RWPE1 (cell line): ENCODE results near the gene AMY2B.
"Not testable (repeated sequence)": the region's sequence is repeated elsewhere in the genome, so short reads cannot be mapped to it uniquely, and the experiment has no call there.

Experiments used
- CTCF ChIA-PET: fragments of 350-600 bp; sonication (Branson Sonifier 250); formaldehyde crosslinking; extraction: SDS; loops from one replicate; lab custom pipeline; 2021; lab: Yijun Ruan, JAX
- POLR2A ChIA-PET: fragments of 400-600 bp; formaldehyde crosslinking; extraction: SDS; loops from one replicate; lab custom pipeline; 2020; ENCODE audit warnings: antibody characterized with exemption; ENCODE audit not compliant: low non-redundant PET; lab: Yijun Ruan, JAX
- DNase-seq: peaks from one replicate; pipeline ENCODE4 v3.0.0; 2012; ENCODE audit warnings: low spot score
- H3K27ac ChIP-seq: fragments of 450-650 bp; 2 replicates; pipeline ENCODE4 v1.5.1; 2017
- CTCF ChIP-seq: fragments of 450-650 bp; conservative IDR thresholded peaks from 2 replicates; pipeline ENCODE4 v1.5.1; 2017; ENCODE audit warnings: low read depth, mild to moderate bottlenecking

The AMY2B gene

DNA sequence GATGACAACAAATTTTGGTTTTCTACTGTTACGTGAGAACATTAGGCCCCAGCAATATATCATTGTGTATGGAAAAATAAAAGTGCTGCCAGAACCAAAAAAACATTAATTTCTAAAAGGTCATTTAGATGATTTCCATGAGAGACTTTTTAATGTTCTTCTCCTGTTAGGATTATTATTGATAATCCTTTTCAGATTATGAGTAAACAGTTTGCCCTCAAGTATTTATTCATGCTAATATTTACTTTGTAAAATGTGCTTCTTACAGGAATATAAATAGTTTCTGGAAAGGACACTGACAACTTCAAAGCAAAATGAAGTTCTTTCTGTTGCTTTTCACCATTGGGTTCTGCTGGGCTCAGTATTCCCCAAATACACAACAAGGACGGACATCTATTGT is at the start of gene AMY2B:
Gene AMY2B (plus strand): TSS at position 301 of the 400 bp plus-strand sequence. CDS start 14 bp downstream, at position 315.
- H3K27ac ChIP-seq, CTCF ChIA-PET, DNase-seq, POLR2A ChIA-PET: not testable (repeated sequence)

DNA sequence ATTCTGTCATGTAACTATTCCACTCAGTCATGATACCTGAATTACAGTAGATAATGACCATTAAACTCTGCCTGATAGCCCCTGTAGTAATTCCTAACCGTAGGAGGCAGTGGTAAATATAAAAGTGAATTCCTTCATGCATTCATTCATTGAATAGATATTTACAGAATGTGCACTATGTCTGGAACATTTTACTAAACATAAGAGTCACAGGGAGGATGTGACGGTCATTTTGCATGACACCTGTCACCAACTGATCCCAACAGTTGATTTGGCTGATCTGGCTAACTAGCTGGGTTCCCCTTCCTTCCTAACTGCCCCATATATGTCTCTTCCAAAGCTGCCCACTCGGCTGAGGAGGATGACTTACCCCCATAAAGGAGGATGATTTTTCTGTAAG is 48.0 kb upstream of the AMY2B start:
- H3K27ac ChIP-seq, result no peak overlapping the region
- POLR2A ChIA-PET, result no interaction called here
- no peak for TF ChIP-seq CTCF
- CTCF ChIA-PET, result interaction anchor here (0.7 kb wide), 1 partner anchor 76 kb away, joined by 3 read pairs; no protein-coding TSS in a partner anchor
- DNase-seq, result no peak

DNA sequence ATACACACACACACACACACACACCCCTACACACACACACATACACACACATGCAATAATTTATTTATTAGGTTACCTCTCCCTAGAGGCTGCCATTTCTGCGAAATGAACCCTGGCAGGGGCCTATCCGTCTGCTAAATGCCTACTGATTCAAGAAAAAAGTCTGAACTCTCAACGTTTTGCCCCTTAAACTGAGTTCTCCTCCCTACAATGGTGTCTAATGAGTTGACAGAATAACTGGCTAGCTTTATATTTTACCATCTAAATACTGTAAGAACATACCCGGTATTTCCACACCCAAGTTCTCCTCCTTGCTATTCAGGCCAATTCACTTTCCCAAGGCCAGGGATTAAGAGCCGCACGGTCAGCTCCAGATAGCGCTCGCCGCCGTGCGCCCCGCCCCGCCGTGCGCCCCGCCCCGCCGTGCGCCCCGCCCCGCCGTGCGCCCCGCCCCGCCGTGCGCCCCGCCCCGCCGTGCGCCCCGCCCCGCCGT is 46.2 kb upstream of the AMY2B start:
- peak; percentile 49 for DNase-seq
- peak overlapping the region; percentile 97 for H3K27ac ChIP-seq
- TF ChIP-seq CTCF, result no peak
- ChIA-PET POLR2A (no interaction called here), CTCF (interaction anchor here (0.7 to 1.0 kb wide), 2 partner anchors 11 to 540 kb away, joined by 3 to 5 read pairs; no protein-coding TSS in a partner anchor)

DNA sequence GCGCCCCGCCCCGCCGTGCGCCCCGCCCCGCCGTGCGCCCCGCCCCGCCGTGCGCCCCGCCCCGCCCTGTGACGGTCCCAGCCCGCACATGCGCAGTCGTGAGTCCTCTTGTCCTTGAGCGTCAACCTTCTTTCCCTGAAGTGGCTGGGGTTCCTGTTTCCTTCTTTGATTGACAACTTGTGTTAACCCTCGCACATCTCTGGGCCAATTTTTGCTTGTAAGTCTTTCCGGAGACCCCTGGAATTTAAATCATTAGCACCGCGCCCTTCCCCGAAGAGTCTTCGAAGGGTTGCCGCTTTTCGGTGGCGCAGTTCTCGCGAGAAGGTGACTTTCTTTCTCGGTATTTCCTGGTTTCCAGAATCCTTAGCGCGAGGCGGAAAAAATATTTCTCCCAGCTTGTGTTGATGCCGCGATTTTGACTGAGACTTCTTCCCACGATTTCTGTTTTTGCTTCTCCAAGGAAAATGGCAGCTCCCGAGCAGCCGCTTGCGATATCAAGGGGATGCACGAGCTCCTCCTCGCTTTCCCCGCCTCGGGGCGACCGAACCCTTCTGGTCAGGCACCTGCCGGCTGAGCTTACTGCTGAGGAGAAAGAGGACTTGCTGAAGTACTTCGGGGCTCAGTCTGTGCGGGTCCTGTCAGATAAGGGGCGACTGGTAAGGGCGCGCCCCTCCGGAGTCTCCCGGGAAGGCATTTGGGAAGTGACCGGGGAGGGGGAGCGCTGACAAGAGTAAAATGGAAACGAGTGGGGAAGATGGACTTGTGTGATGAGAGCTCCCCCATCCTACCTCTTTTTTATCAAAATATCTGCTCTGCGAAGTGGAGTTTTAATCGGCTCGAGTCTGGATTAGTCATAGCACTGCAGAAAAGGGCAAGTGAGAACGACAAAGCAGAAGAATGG is 45.5 kb upstream of the AMY2B start, which contains the start of gene RNPC3:
Gene RNPC3 (plus strand): TSS at position 93 of the 901 bp plus-strand sequence. CDS start 372 bp downstream, at position 465.
- peak within 1 kb of the TSS; percentile 97 for H3K27ac ChIP-seq
- TF ChIP-seq CTCF, result no peak
- POLR2A ChIA-PET, result no interaction called here
- DNase-seq, result peak; percentile 80
- CTCF ChIA-PET, result interaction anchor here (0.6 to 0.7 kb wide), 3 partner anchors 22 to 754 kb away, joined by 3 read pairs; no protein-coding TSS in a partner anchor

DNA sequence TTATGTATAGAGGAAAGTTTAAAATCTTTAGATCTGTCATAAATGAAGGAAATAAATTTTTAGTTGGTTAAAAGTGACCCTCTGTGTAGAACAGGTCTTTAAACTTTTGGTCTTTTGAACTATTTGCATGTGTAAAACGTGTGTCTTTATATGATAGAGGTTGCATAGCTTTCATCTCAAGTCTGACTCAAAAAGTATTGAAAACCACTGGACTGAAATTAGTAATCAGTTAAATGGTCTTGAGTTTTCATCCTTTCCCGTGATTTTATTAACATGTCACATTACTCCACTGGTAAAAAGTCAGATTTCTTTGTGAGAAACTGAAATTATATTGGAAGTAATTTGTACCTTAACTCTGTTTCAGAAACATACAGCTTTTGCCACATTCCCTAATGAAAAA is 44.1 kb upstream of the AMY2B start:
- no peak overlapping the region for H3K27ac ChIP-seq
- no peak for TF ChIP-seq CTCF
- ChIA-PET POLR2A (interaction anchor here (0.6 kb wide), 1 partner anchor 10 kb away, joined by 4 read pairs; no protein-coding TSS in a partner anchor), CTCF (no interaction called here)
- DNase-seq, result no peak

- no peak overlapping the region for H3K27ac ChIP-seq
- no peak for DNase-seq
- ChIA-PET POLR2A (no interaction called here), CTCF (interaction anchor here (0.5 kb wide), 1 partner anchor 485 kb away, joined by 6 read pairs; no protein-coding TSS in a partner anchor)
- TF ChIP-seq CTCF, result no peak
Measured at GRCh38 chr1:103529746-103530145, 41.6 kb upstream of the AMY2B start.
